Stimulated activated CD8-positive, alpha-beta memory T cell treated with anti-CD3 and anti-CD28 coated beads, Interleukin-7, amount 100 ng/mL, for 24 hours (primary cell): Measurements from ENCODE around the gene TSSC4.

Experiments used
- DNase-seq: peaks from one replicate; pipeline ENCODE4 v3.0.0-alpha.2; 2020; ENCODE audit warnings: low read depth

Gene TSSC4

DNA sequence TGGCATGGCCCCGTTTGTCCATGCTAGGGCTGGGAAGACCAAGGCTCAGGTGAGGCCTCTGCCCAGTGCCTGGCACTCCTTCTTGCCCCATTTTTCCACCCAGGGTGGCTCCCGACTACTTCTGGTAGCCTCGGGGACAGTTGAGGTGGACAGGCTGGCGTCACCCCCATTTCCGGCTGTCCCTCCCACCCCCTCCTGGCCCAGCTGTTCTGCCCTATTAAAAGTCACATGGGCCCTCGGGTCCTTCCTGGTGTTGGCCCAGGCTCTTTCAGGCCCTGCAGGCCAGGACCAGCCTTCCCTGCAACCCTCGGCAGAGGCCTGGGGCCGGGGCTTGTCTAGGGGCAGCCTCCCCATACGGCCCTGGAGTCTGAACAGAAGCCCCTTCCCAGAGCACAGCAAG lies 14.0 kb upstream of the TSSC4 start:
- DNase-seq, result no peak

DNA sequence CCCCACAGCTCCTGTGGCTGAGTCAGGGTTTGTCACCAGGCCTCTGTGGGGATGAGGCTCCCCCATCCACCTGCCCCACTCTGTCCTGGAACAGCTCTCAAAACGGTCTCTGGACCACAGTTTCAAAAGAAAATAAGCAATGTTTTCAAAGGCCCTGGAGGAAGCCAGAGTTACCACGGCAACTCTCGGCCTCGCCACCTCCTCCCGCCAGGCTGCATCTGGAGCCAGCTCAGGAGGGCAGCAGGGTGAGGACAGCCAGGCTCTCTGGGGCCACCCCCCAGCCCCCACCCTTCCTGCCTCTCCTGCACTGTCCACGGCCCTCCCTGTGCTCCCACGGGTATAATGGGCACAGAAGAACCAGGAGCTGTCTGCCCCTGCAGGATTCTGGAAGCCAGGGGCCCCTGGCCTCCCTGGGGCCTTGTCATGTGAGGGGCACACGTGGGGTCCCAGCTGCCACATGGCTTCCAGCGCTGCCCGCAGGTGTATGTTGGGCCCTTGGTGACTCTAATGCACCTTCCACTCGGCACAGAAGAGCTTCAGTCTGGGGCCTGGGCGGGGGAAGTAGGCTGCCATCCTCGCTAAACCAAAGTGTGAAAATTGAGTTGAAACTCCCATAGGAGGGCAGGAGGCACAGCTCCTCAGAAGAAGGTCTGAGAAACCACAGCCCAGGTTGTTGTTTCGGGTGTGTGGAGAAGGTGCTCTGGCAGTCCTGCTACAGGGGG lies 13.1 kb upstream of the TSSC4 start:
- no peak for DNase-seq

- DNase-seq, result no peak
Observed at GRCh38 chr11:2388431-2389376, 11.8 kb upstream of the TSSC4 start.

DNA sequence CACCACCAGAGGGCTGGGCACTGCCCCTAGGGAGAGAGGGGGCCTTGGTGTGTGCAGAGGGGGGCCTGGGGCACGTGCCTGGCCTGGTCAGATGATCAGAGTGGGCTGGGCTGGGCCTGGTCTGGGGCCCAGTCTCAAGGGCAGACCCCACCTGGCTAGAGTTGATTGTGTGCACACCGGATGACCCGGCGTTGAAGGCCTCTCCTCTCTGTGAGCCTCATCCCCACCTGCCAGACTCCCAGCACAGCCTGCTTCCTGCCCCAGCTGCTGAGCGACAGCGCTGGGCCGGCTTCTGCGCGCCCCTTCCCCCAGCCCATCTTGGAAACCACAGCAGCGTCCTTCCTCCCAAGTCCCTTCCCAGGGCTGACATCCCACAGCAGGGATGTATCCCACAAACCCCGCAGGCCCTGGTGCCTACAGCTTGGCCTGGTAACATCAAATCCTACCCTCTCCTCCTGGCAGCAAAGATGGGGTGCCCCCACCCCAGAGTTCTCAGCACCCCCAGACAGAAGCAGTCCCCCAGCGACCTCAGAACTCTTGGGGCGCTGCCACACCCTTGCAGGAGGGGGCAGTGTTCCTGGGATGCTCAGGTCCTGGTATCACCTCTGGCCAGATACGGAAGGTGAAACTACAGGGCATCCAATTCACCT lies 11.0 kb upstream of the TSSC4 start:
- no peak for DNase-seq

- no peak for DNase-seq
Observed at GRCh38 chr11:2390091-2390724, 10.3 kb upstream of the TSSC4 start.

DNA sequence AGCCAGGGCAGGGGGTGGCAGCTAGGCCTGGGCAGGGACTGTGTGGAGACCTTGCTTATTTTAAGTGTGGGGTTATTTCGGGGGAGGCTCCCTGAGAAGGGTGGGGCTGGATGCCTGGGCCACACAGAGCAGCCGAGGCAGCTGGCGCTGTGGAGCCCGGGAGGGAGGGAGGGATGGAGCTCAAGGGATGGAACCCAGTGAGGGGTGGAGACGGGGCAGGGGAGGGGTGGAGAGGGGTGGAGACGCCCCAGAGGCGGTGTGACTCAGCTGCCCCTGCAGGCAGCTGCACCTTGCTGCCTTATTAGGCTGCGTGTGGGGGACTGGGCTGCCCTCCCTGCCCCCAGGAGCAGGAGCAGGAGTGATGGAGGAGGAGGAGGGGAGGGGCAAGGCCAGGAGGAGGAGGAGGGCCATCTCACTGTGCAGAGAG lies 9.8 kb upstream of the TSSC4 start:
- no peak for DNase-seq

- DNase-seq, result no peak
Observed at GRCh38 chr11:2391181-2391975, 9.2 kb upstream of the TSSC4 start.

GRCh38 chr11:2392241-2392959 lies 8.2 kb upstream of the TSSC4 start:
- no peak for DNase-seq

DNA sequence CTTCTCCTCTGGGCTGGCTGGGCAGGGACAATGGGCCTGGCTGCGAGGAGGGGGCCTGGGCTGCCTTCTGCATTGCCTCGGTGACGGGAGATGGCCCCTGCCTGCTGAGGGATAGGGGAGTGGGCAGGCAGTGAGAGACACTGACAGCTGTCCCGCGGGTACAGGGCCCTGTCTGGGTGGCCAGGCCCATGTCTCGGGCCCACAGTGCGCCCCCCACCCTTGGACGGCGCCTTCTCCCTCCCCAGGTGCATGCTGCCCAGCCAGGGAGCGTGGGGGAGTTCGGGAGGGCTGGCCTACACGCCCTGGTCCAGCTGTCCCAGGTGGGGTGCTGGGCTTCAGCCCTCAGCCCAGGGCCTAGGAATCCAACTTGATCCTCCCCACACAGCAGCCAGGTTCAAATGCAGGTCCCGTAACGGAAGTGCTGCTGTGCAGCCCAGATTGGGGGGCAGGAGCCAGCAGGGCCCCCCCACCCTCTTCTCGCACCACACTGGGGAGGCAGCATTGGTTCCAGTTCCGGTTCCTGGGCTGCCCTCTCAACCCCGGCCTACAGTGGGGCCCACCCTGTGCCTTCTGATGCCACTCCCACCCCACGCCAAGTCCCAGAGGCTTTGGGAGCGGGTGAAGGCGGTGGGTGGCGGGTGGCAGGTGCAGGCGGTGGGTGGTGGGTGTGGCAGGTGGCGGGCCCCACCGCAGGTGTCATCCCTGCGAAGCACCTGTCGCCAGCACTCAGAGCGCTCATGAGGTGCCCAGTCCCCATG lies 7.3 kb upstream of the TSSC4 start:
- no peak for DNase-seq

DNA sequence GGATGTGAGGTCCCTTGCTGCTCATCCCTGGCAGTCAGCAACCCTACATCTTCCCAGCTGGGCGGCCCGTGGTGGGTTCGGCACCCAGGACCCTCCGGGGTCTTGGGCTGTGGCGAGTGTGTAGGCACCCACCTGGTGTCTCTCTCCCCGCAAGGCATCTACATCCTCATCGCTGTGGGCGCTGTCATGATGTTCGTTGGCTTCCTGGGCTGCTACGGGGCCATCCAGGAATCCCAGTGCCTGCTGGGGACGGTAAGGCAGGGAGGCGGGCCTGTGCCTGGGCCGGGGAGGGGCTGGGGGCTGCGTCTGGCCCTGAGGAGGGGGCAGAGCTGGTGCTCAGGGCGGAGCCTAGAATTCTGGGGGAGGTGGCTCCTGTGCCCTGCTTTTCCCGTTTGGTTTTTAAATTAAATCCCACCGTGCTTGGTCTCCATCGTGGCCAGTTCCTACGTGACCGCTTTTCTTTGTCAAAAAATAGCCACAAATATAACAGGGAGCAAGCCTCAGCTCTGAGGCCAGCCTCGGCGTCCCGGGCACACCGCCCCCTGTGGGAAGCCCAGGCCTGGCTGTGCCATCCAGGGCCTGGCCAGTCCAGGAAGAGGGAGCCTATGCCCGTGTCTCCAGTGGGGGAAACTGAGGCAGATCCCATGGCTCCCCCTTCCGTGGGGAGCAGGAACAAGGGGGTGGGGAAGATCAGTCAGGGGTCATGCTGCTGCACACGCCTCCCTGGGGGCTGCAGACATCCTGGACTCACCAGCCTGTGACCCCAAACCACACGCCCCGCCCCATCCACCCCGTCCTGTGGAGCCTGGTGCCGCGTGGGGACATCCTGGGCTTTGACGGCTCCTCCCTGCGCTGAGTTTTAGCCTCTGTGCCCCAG lies 6.4 kb upstream of the TSSC4 start:
- no peak for DNase-seq

DNA sequence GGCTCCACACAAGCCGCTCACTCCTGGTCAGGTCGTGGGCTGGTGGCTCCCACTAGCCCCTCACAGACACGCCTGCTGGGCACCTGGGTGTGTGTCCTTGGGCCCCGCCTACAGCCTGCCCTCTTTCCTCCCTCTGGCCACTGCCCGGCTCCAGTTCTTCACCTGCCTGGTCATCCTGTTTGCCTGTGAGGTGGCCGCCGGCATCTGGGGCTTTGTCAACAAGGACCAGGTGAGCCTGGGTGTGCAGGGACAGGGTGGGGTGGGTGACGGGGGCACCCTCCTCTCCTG lies 5.8 kb upstream of the TSSC4 start:
- DNase-seq, result no peak

DNA sequence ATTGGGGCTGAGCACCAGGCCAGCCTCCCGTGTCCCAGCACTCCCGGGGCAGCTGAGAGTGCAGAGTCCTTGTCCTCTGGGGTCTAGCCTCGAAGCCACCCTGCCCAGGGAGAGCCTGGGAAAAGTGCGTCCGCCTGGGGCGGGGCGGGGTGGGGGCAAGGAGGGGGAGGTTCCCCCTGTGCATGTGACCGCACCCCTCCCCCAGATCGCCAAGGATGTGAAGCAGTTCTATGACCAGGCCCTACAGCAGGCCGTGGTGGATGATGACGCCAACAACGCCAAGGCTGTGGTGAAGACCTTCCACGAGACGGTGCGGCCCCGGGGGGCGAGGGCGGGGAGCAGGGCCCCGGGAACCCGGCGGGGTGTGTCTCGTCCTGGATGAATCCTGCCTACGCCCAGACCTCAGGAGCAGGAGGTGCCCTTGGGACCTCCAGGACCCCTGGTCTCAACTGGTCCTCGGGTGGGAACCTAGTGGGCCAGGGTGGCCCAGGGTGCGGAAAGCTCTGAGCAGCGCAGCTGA lies 5.3 kb upstream of the TSSC4 start:
- no peak for DNase-seq

DNA sequence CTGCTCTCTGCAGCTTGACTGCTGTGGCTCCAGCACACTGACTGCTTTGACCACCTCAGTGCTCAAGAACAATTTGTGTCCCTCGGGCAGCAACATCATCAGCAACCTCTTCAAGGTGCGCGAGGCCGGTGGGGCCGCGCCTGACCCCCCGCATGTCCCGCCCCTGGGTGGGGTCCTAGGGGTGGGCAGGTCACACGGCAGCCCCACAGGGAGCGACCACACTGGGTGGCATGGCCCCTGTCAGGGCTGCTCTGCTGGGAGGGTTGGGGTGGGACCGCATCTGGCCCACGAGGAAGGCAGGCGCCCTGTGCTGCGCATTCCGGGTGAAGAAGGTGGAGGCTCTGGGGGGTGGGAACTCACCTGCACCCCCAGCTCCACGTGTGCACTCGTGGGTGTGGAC lies 4.7 kb upstream of the TSSC4 start:
- DNase-seq, result no peak

DNA sequence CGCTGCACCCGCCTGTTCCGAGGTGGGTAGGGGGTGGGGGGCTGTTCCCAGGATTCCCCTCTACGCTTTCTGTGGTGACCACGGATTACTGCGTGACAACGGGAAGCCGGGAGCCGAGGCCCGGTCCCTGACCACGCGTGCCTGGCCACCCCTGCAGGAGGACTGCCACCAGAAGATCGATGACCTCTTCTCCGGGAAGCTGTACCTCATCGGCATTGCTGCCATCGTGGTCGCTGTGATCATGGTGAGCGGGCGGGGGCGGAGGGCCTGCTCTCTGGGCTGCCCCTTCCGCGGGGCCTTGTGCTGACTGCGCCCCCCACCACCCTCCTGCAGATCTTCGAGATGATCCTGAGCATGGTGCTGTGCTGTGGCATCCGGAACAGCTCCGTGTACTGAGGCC lies 4.1 kb upstream of the TSSC4 start:
- no peak for DNase-seq

DNA sequence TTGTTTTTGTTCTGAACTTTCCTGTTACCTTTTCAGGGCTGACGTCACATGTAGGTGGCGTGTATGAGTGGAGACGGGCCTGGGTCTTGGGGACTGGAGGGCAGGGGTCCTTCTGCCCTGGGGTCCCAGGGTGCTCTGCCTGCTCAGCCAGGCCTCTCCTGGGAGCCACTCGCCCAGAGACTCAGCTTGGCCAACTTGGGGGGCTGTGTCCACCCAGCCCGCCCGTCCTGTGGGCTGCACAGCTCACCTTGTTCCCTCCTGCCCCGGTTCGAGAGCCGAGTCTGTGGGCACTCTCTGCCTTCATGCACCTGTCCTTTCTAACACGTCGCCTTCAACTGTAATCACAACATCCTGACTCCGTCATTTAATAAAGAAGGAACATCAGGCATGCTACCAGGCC lies 3.5 kb upstream of the TSSC4 start:
- no peak for DNase-seq

- no peak for DNase-seq
Observed at GRCh38 chr11:2398664-2399355, 1.7 kb upstream of the TSSC4 start.

GRCh38 chr11:2399488-2400068 lies 972 bp upstream of the TSSC4 start:
- DNase-seq, result no peak
